Measurements from ENCODE around the gene GLP1R. TPM values are rescaled to one million over a fixed set of nuclear protein-coding genes. Genes with fewer than 3 reads are reported as not detected.
A peak's percentile ranks its signal among the peaks of the same experiment; 100 is the strongest.

The GLP1R gene
- total and polyA plus RNA-seq, 8 donors: 3.4 to 9.7 (median 5.7) TPM

GRCh38 chr6:39061182-39061581 lies 12.6 kb downstream of the GLP1R start:
- 86 to 88% methylated on average over 6 of the region's 6 CpGs for WGBS, 2 donors
- DNase-seq: no peak
- no peaks in the 10 kb centered on the region for H3K4me1 ChIP-seq
- no peak overlapping the region for H3K27ac ChIP-seq
- no peak for FAIRE-seq
- no peaks in the 10 kb centered on the region for H3K27me3 ChIP-seq
- H3K9me3 ChIP-seq: no peaks in the 10 kb centered on the region
- no peaks in the 10 kb centered on the region for H3K36me3 ChIP-seq
- H3K4me3 ChIP-seq: no peak overlapping the region
- intact Hi-C loops (cut with DNase I): no loop called here
- peak in 2 of 4 donors; percentile 25 to 56 for ATAC-seq
- TF ChIP-seq, protein P1, sequence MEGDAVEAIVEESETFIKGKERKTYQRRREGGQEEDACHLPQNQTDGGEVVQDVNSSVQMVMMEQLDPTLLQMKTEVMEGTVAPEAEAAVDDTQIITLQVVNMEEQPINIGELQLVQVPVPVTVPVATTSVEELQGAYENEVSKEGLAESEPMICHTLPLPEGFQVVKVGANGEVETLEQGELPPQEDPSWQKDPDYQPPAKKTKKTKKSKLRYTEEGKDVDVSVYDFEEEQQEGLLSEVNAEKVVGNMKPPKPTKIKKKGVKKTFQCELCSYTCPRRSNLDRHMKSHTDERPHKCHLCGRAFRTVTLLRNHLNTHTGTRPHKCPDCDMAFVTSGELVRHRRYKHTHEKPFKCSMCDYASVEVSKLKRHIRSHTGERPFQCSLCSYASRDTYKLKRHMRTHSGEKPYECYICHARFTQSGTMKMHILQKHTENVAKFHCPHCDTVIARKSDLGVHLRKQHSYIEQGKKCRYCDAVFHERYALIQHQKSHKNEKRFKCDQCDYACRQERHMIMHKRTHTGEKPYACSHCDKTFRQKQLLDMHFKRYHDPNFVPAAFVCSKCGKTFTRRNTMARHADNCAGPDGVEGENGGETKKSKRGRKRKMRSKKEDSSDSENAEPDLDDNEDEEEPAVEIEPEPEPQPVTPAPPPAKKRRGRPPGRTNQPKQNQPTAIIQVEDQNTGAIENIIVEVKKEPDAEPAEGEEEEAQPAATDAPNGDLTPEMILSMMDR (IDR thresholded peaks at IDR 0.05): no peak

GRCh38 chr6:39061588-39061987 lies 13.0 kb downstream of the GLP1R start:
- H3K9me3 ChIP-seq: no peaks in the 10 kb centered on the region
- H3K4me1 ChIP-seq: no peaks in the 10 kb centered on the region
- H3K36me3 ChIP-seq: no peaks in the 10 kb centered on the region
- no peak for DNase-seq
- no peak for FAIRE-seq
- intact Hi-C loops (cut with DNase I): no loop called here
- H3K4me3 ChIP-seq: no peak overlapping the region
- H3K27me3 ChIP-seq: no peaks in the 10 kb centered on the region
- no peak for ATAC-seq
- no peak overlapping the region for H3K27ac ChIP-seq
- WGBS, 2 donors: 74 to 75% methylated on average over 3 of the region's 3 CpGs
- TF ChIP-seq, protein P1 (IDR thresholded peaks at IDR 0.05): no peak

- Histone ChIP-seq H3K27ac (no peak overlapping the region), H3K27me3 (no peaks in the 10 kb centered on the region), H3K4me3 (no peak overlapping the region), H3K36me3 (no peaks in the 10 kb centered on the region), H3K9me3 (no peaks in the 10 kb centered on the region), H3K4me1 (no peaks in the 10 kb centered on the region)
- WGBS, 2 donors: 75 to 81% methylated on average over 10 of the region's 10 CpGs
- peak in 2 of 4 donors; percentile 32 to 35 for ATAC-seq
- no peak for DNase-seq
- intact Hi-C loops (cut with DNase I): no loop called here
- TF ChIP-seq, protein P1 (IDR thresholded peaks at IDR 0.05): no peak
- no peak for FAIRE-seq
These were observed 13.6 kb downstream of the GLP1R start for GRCh38 chr6:39062014-39062740.

GRCh38 chr6:39063526-39063925 lies 14.9 kb downstream of the GLP1R start:
- H3K36me3 ChIP-seq: no peaks in the 10 kb centered on the region
- TF ChIP-seq, protein P1 (IDR thresholded peaks at IDR 0.05): no peak
- H3K4me1 ChIP-seq: no peaks in the 10 kb centered on the region
- intact Hi-C loops (cut with DNase I): no loop called here
- FAIRE-seq: no peak
- no peak overlapping the region for H3K4me3 ChIP-seq
- whole genome bisulfite sequencing, 2 donors: 50 to 61% methylated on average over 1 of the region's 1 CpG
- DNase-seq: no peak
- H3K27ac ChIP-seq: no peak overlapping the region
- no peaks in the 10 kb centered on the region for H3K9me3 ChIP-seq
- ATAC-seq: no peak
- no peaks in the 10 kb centered on the region for H3K27me3 ChIP-seq

GRCh38 chr6:39065561-39065960 lies 17.0 kb downstream of the GLP1R start:
- TF ChIP-seq, protein P1 (IDR thresholded peaks at IDR 0.05): no peak
- Histone ChIP-seq H3K4me1 (no peaks in the 10 kb centered on the region), H3K27me3 (no peaks in the 10 kb centered on the region), H3K9me3 (no peaks in the 10 kb centered on the region), H3K4me3 (no peak overlapping the region), H3K27ac (no peak overlapping the region), H3K36me3 (no peaks in the 10 kb centered on the region)
- intact Hi-C loops (cut with DNase I): no loop called here
- DNase-seq: no peak
- no peak for ATAC-seq
- FAIRE-seq: no peak
- 94 to 100% methylated on average over 8 of the region's 8 CpGs for WGBS, 2 donors
